HL-60/S4 treated with retinoic acid at 250 ng/mL for 4 days and 3 days (cell line): ENCODE results near the gene MSS51.

Experiments
- in situ Hi-C: fragments of 300-500 bp; cut with MboI; formaldehyde crosslinking; loops from 2 replicates; pipeline ENCODE4 v1.7.0; 2022; ENCODE audit warnings: low sequenced_read_pairs

The MSS51 gene

DNA sequence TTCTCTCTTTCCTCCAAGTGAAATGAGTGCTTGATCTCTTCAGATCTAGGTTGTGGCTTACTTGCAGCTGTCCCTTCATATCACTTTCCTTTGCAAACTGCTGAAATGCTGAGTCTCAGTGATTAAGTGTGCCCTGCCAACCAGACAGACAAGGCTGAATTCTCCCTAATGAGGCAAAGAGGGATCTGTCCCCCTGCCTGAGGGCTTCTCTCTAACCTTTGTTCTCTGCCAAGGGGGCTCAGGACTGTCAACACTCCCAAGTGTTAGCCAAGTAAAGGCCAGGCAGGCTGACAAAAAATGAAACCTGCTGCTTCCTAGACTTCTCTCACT, at the start of gene MSS51:
Gene MSS51 (minus strand): TSS at position 24 of the 330 bp plus-strand sequence. CDS start 5,277 bp downstream, outside the sequence.
- in situ Hi-C loops: no loop called here

DNA sequence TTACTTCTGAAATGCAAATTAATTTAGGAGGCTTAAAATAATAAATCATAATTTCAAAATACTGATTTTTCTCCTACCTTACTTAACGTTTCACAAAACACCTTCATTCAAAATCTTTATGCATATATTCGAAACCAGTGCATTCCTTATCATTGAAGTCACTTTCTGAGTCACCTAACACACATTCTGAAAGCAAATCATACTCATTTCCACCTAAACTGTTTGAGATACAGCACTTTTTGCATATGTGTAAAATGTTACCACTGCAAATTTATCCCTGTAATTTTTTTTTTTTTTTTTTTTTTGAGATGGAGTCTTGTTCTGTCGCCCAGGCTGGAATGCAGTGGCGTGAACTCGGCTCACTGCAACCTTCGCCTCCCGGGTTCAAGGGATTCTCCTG, 46.8 kb upstream of the MSS51 start:
- in situ Hi-C loops: no loop called here

DNA sequence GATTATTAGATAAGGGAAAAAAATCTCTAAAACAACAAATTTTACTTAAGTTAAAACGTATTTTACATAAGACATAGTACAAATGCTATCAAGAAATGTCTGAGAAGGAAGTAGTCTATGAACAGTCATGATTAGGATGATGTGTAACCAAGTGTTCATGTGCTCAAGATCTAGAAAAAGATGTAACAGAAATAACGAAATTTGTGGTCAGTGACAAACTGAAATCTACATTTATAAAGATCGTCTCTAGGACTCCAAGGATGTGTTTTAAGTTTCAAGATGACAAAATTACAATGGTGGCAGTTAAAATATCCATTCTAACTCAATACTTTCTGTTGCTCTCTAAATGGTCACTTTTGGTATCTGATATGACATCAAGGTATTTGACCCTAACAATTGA, 45.3 kb upstream of the MSS51 start:
- in situ Hi-C loops: no loop called here

DNA sequence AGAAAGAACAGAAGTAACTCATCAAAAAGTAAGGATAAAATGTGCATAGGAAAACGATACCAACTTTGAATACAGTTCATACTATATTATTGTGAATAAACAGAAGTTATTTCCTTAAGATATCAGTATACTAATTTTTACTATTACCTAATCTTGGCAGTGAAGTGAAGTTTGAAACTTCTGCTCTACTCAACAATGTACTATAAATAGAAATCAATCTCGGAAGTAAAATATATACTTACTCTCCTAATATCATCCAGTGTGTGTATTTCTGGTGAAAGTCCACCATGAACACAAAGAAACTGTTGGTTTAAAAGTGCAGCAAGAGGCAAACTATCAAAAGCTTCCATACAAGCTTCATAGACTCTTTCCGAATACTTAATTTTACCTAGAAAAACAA, 37.9 kb upstream of the MSS51 start:
- in situ Hi-C loops: no loop called here

DNA sequence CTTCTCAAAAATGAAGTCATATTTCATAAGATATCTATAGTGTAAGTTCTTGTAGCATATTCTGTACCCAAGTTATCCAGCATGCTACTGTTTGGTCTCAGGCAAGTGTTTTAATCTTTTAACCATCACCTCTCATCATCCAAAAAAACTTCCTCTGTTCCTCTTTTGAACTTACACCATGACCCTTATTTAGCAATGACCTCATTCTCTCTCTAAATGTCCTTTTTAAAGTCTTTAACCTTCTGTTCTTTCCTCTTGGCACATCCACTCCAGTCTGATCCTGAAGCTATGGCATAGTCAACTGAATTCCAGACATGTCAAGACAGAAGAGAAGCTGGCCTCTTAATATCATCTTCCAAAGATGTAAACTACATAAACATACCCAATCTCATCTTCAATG, 36.2 kb upstream of the MSS51 start:
- in situ Hi-C loops: no loop called here

DNA sequence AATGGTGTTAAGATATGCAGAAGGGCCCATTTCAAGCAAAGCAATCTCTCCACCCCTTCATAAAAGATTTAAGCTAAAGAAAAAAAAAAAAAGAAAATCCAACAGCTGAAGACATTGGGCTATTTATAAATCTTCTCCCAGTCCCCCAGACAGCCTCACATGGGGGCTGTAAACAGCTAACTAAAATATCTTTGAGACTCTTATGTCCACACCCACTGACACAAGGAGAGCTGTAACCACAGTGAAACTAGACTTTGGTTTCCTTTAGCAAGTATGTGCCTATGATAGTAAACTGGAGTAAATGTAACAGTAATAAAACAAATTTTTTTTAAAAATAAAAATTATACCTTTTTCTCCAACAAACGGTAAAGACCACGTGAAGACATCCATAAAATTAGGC, 33.8 kb upstream of the MSS51 start:
- in situ Hi-C loops: no loop called here

DNA sequence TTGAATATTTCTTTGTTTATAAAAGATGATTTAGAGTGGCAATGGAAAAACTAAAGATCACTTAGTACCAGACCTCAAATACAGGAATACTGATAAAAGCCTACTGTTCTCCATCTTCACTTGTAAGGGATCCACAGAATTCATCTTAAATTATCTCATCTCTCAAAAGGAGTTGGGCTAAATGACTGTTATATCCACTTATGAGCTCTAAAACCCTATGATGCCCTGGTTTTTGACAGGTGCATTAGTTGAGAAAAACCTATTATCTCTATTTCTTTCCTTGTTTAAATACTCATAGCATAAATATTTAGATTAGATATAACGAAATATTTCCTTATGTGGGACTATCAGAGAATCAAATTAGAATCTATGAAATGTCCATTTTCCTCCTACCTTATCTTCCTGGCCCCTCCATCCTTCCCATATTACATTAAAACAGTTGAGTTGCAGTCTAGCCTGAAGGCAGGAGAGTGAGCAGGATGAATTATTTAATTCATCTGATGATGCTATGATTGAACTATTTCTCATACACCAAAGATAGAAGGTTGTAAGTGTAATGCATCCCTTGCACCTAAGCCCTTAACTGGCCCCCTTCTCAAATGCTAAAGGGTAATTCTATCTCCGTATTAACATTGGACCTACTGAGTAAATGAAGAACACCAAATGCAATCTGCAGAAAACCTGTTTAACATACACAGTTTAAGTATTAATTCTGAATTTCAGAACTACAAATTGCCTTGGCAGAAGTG, 32.8 kb upstream of the MSS51 start:
- in situ Hi-C loops: no loop called here

DNA sequence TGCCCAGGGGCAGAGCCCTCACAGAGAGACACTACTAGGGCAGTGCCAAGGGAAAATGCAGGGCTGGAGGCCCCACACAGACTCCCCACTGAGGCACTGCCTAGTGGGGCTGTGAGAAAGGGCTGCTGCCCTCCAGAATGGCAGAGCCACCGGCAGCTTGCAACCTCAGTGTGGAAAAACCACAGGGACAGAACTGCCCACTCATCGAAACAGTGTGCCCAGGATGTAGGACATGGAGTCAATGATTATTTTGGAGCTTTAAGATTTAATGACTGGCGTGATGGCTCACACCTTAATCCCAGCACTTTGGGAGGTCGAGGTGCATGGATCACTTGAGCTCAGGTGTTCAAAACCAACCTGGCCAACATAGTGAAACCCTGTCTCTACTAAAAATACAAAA, 27.5 kb upstream of the MSS51 start:
- in situ Hi-C loops: no loop called here

DNA sequence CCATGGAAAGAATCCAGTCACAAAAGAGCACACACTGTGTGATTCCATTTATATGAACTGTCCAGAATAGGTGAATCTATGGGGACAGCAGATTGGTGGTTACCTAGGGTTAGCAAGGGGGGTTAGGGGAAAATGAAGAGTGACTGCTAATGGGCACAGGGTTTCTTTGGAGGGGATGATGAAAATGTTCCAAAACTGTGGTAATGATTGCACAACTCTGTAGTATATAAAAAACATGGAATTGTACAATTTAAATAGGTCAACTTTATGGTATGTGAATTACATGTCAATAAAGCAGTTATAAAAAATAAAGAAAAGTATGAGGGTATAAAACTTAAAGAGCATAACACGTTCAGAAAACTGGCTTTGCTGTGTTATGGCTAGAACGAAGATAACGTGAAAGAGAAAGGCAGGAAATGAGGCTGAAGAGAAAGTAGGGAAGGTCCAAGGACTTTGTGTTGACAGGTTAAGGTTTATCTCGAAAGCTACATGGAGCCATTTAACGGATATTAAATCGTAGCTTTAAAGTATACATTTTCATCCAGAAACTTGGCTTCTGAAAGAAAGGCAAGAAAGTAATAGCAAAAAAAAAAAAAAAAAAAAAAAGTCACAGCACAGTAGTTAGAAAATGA, 26.4 kb upstream of the MSS51 start:
- in situ Hi-C loops: no loop called here

DNA sequence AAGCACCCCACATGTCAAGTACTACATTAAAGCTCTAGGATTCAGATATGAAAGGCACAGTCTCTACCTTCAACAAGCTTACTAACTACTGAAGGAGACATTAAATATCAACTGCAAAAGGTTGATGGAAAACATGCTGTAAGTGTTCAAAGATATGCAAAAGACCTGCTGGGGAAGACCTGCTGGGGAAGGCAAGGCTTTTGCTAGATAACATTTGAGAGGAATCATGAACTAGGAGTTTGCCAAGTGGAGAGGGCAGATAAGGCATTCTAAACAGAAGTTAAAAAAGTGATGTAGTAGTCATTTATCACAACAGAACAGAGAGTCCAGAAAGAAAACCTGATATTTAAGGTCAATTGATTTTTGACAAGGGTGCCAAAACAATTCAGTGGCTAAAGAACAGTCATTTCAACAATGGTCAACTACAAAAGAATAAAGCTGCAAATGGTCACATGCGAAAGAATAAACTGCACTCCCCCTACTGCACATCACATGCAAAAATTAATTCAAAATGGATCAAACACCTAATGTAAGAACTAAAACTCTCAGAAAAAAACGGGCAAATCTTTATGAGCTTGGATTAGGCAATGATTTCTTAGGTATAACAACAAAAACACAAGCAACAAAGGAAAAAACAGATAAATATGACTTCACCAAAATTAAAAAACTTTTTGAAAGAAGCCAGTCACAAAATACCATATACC, 23.0 kb upstream of the MSS51 start:
- in situ Hi-C loops: no loop called here

DNA sequence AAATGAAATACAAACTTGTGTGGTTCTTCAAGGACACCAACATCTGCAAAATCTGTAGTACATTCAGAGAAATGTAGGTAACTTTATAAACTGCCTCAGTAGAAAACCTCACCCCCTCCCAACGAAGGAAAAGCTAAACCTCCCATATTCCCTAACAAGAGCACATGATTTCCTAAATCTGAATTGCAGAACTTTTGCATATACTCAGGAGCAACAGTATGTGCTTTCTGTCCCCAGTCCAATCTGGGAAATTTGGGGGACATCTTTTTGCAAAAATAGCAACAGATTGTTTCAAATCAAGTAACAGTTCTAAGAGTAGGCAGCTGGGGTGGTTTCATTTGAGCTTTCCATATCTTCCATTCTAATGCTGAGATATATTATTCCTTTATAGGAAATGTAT, 15.8 kb upstream of the MSS51 start:
- in situ Hi-C loops: no loop called here

DNA sequence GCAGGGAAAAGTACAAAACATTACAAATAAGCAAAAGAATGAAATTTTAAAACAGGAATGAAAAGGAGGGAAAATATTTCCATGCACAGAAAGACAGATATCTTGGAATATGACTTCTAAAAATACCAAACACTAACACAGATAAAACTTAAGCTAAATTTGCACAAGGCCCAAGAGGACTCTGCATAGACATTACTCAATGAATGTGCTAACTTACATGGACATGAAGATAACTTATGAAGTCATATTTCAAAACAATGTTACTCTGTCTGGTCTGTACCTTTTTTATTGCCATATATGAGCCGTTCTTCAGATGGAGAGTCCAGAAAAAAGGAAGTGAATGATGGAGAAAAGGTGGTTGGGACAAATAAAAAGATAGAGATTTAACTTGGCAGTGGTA, 15.0 kb upstream of the MSS51 start:
- in situ Hi-C loops: no loop called here

DNA sequence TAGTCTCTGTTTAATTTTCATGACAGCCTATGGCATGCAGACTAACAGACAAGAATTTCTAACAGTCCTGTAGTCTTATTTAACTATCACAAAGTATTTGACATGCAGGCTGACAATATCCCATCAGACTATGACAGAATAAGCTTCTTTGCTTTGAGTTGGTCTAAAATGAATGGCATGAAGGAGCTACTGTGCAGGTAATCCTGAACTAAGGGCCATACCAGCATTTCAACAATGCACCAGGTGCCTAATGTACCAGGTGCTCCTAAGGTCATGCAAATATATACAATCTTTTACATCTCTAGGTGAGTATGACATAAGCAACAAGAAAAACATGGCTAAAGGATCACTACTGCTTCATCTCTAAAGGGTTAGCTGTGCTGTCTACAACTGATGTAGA, 13.6 kb upstream of the MSS51 start:
- in situ Hi-C loops: no loop called here

DNA sequence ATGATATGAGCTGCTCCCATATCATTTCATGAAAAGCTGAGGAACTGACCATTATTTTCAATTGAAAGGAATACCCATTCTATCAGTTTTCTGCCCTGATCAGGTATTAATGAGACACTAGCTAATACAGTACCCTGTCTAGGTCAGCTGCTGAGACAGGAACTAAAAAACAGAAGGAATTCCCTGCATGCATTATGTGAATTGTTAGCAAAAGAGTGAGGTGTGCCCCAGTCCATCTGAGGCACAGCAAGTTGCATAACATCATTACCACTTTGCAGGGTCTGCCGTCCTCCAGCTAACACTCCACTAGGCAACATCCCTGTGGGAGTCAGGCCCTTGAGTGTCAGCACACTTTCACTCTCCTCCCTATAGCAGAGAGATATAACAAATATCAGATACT, 11.1 kb upstream of the MSS51 start:
- in situ Hi-C loops: no loop called here

DNA sequence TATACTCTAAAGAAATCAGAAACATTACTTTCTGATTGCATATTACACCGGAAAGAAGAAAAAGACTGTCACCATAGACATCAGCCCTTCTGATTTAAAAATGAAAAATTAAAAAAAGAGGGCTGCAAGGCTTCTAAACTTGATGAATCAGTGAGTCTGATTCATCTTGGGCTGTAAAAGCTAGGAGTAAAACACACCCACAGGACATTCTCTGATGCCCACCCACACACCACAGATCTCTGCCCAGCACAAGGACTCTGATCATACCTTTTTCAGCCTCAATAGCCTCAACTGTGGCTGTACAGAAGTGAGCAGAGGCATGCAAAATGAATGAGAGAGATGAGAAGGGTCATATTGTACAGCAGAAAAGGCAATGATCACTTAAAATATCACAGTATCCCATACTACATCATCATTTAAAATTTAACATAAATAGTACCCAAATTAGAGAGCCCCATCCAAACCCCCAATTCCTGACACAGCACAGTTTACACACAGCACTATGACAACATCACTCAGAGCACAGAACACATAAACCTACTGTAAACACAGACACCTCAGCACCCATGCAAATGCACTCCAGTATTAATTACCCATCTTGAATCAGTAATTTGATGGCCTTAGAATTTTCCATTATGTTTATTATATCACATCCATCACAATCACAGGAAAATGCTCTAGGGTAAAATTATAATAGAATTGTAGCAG, 6.4 kb upstream of the MSS51 start:
- in situ Hi-C loops: no loop called here

DNA sequence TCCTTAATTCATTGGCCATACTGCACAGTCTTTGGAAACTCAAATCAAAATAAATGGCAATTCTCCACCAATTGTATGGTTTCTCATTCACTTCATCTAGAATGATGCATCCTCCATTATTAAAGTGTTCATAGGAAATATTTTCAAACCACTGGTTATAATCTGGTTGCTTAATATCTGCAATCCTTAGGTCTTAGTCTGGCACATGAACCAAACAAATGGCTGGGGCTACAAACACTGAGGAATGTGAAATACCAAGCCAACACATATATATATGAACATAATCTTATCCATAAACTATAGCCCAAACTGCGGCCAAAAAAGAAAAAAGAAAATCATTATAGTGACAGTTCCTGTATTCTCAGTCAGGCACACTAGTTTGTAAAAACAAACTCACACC, 5.7 kb upstream of the MSS51 start:
- in situ Hi-C loops: no loop called here

DNA sequence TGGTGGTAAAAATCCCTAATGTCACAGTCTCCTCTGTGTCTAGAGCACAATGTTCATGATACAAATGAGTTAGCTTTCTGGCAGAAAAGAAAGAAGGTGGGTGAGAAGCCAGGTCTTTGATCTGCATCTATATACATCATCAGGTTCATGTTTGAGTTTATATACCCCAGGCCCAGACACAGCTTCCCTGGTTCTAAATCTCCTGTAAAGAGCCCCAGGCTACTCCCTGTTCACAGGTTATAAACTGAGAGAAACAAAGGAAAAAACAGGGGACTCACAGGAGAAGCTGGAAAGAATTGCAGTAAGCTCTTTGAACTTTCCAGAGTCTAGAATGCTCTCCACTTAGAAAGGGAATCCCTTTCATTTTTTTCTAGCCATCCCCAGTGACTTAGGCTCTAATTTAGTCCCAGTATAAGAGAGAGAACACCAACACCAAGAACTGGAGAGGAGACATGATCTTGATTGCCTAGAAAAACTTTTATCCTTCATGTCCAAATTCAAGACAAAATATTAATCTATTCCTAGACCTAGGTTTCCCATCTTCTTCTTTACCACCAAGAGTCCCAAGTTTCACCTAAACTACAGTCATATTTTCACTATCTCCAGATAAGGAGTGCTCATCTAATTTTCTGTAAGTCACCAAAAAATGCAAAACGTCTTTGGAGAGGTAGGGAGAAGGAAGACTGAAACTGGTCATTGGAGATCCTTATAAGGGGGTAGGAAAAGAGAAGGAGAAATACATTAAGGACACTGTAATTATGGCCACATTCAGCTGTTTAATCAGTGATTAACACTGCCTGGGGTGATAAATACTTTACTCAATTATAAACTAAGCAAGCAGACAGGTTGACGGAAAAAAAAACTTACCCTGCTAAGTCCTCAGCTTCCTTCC, 469 bp downstream of the MSS51 start:
- in situ Hi-C loops: no loop called here

DNA sequence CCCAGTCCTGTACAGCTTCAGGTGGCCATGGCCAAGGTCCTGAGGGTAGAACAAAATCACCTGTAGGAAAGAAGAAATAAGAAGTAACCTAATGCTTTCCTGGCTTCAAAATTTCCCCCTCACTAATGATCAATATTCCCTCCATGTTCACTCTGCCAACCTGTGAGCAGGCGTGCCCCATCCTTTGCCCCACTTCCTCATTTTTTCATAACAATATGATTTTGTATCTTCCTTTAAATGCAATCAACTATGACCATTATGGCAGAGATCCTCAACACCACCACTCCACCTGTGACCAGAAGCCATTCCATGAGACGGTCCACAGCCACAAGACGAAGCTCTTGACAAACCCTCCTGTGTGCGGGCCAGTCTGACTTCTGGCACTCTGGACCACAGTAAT, 7.0 kb downstream of the MSS51 start:
- in situ Hi-C loops: no loop called here

DNA sequence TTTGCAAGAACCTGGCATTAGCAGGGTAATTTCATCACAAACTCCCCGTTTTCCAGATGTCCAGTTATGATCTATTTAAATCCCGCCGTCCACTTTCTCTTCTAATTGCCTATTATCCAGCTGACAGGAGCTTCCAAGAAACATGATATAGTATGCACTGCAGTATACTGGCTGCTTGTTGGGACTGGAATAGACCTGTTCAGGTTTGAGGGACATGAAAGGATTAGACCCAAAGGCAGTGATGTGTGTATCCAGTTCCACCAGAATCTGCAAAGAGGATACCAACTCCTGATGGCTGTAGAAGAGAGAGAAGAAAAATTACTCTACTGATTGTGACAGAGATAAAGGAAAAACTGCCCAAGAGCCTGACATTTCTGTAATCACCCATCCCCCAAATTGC, 8.9 kb downstream of the MSS51 start:
- in situ Hi-C loops: no loop called here

DNA sequence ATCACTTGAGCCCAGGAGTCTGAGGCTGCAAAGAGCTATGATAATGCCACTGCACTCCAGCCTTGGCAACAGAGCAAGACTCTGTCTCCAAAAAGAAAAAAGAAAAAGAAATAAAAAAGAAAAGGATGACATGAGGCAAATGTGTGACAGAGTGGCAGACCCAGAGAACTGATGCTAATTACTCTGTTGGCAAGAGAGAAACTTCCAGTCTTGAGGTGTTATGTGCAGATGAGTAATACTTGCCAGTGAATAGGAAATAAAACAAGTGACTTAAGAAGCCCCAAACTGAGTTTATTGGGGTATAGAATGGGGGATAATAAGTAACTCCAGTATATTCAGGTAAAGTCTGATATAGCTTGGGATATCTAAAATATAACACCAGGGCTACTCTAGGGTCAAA, 10.1 kb downstream of the MSS51 start:
- in situ Hi-C loops: no loop called here

DNA sequence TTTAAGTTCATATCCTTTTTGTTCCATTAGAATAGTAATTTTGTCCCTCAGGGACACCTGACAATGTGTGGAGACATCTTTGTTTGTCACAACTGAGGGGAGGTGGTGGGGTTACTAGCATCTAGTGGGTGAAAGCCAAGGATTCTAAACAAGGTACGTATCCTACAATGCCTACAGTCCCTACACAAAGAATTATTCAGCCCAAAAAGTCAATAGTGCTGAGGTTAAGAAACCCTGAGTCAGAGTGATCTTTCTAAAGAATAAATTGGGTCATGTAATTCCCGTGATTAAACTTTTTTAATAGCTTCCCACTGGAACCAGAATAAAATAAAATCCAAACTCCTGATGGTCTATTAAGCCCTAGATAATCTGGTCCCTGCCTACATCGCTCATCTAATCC, 16.8 kb downstream of the MSS51 start:
- in situ Hi-C loops: no loop called here
